Activated gamma-delta T cell treated with anti-CD3 and anti-CD28 coated beads, Interleukin-2, amount 50 U/mL, for 16 hours (primary cell): Measurements from ENCODE around the gene CDKN1A.
"Not testable (repeated sequence)": the region's sequence is repeated elsewhere in the genome, so short reads cannot be mapped to it uniquely, and the experiment has no call there.

Experiments
- DNase-seq: peaks from one replicate; pipeline ENCODE4 v3.0.0-alpha.2; 2020; ENCODE audit warnings: low read depth

Gene CDKN1A

GRCh38 chr6:36695414-36695813 lies 16.9 kb downstream of the CDKN1A start:
- no peak for DNase-seq

- DNase-seq, result no peak
Observed at GRCh38 chr6:36697481-36697903, 19.0 kb downstream of the CDKN1A start, which contains the start of gene RAB44. Gene RAB44, plus strand, starts transcription at chr6:36697826. Its CDS starts 6,410 bp downstream, at chr6:36704236.

- no peak for DNase-seq
Observed at GRCh38 chr6:36698196-36698595, 19.7 kb downstream of the CDKN1A start.

- DNase-seq, result no peak
Observed at GRCh38 chr6:36698871-36699271, 20.4 kb downstream of the CDKN1A start.

- DNase-seq, result no peak
Observed at GRCh38 chr6:36699348-36699747, 20.8 kb downstream of the CDKN1A start.

GRCh38 chr6:36700071-36700812 lies 21.7 kb downstream of the CDKN1A start:
- no peak for DNase-seq

GRCh38 chr6:36700831-36701230 lies 22.3 kb downstream of the CDKN1A start:
- no peak for DNase-seq

GRCh38 chr6:36701401-36701991 lies 23.0 kb downstream of the CDKN1A start:
- no peak for DNase-seq

- no peak for DNase-seq
Observed at GRCh38 chr6:36702656-36703055, 24.1 kb downstream of the CDKN1A start.

GRCh38 chr6:36703081-36703606 lies 24.6 kb downstream of the CDKN1A start:
- no peak for DNase-seq

GRCh38 chr6:36703982-36704381 lies 25.5 kb downstream of the CDKN1A start:
- no peak for DNase-seq

GRCh38 chr6:36704961-36705577 lies 26.6 kb downstream of the CDKN1A start:
- DNase-seq, result not testable (repeated sequence)

GRCh38 chr6:36706339-36706738 lies 27.8 kb downstream of the CDKN1A start:
- no peak for DNase-seq

- DNase-seq, result no peak
Observed at GRCh38 chr6:36712816-36713215, 34.3 kb downstream of the CDKN1A start.

- DNase-seq, result no peak
Observed at GRCh38 chr6:36713846-36714245, 35.3 kb downstream of the CDKN1A start.

- DNase-seq, result no peak
Observed at GRCh38 chr6:36714511-36714910, 36.0 kb downstream of the CDKN1A start.

- DNase-seq, result no peak
Observed at GRCh38 chr6:36715469-36715868, 37.0 kb downstream of the CDKN1A start.

- DNase-seq, result no peak
Observed at GRCh38 chr6:36716476-36717093, 38.1 kb downstream of the CDKN1A start.

- DNase-seq, result no peak
Observed at GRCh38 chr6:36717231-36717825, 38.8 kb downstream of the CDKN1A start.

GRCh38 chr6:36717871-36718540 lies 39.5 kb downstream of the CDKN1A start:
- DNase-seq, result no peak

GRCh38 chr6:36718560-36718959 lies 40.0 kb downstream of the CDKN1A start:
- no peak for DNase-seq

- no peak for DNase-seq
Observed at GRCh38 chr6:36719126-36719525, 40.6 kb downstream of the CDKN1A start.
